K562 (cell line): ENCODE results near the gene TIMM23. TPM values are rescaled to one million over a fixed set of nuclear protein-coding genes. Genes with fewer than 3 reads are reported as not detected.

ENCODE experiments used
- ATAC-seq: fragments of 200-7000 bp; cut with Tn5 transposase; 3 replicates; pipeline ENCODE4 v1.9.1; 2020; ENCODE audit warnings: moderate library complexity
- BruUV-seq: library from RNA; stranded (reverse); fragments of 400-500 nt; replicated peaks from 2 replicates; lab custom pipeline; 2021; lab: Mats Ljungman, UMichigan
- CTCF ChIA-PET: fragments of 300-600 bp; formaldehyde crosslinking; extraction: SDS; loops from one replicate; lab custom pipeline; 2021; ENCODE audit warnings: low intra/inter-chr PET ratio; lab: Yijun Ruan, JAX
- POLR2A ChIA-PET: fragments of 300-600, 350-650 bp; sonication (Branson Sonifier 250); formaldehyde crosslinking; extraction: SDS; loops from one replicate; lab custom pipeline; 2021; ENCODE audit warnings: antibody characterized with exemption, inconsistent platforms; lab: Yijun Ruan, JAX
- DNase-seq, 4 experiments: peaks; one replicate each; pipeline versions ENCODE4 v3.0.0 to v3.0.0-alpha.2; 2011 to 2018; ENCODE audit warnings: low spot score in 3 of 4, mixed read lengths in 3 of 4; ENCODE audit errors: extremely low read depth in 1 of 4
- FAIRE-seq: peaks from 2 replicates; lab custom pipeline; 2011; peaks lifted over from hg19 to GRCh38; lab: Jason Lieb, UNC
- H2AFZ ChIP-seq: 2 replicates; pipeline ENCODE4 v1.6.0; 2011; ENCODE audit warnings: low read depth, low read length, control low read depth, inconsistent platforms
- H3K27ac ChIP-seq: fragments of 200-600 bp; 3 replicates; pipeline ENCODE4 v1.8.0; 2011; ENCODE audit warnings: low read depth, mild to moderate bottlenecking, control low read depth, inconsistent platforms, low read length, moderate library complexity, mixed read lengths; ENCODE audit errors: extremely low read depth
- H3K27me3 ChIP-seq, 2 experiments: fragments of 300-600 bp in 1 of 2; 2 replicates in 1 of 2; 3 replicates in 1 of 2; pipeline versions ENCODE4 v1.6.0 to v1.8.0; 2011; ENCODE audit warnings: inconsistent platforms in 2 of 2, low read length in 2 of 2, mild to moderate bottlenecking in 1 of 2, mixed read lengths in 1 of 2, moderate library complexity in 1 of 2; ENCODE audit not compliant: control insufficient read depth in 2 of 2, insufficient read depth in 2 of 2
- H3K36me3 ChIP-seq: fragments of 300-600 bp; 3 replicates; pipeline ENCODE4 v1.8.0; 2011; ENCODE audit warnings: mild to moderate bottlenecking, low read length, inconsistent platforms; ENCODE audit not compliant: control insufficient read depth, insufficient read depth
- H3K4me1 ChIP-seq, 2 experiments: fragments of 200-600 bp in 1 of 2; replicated peaks in 1 of 2; 2 replicates in 1 of 2; 3 replicates in 1 of 2; pipeline versions ENCODE4 v1.5.1 to v1.8.0; 2011; ENCODE audit warnings: inconsistent platforms in 2 of 2, low read length in 2 of 2, mild to moderate bottlenecking in 1 of 2, mixed read lengths in 1 of 2, moderate library complexity in 1 of 2; ENCODE audit not compliant: control insufficient read depth in 2 of 2, insufficient read depth in 2 of 2
- H3K4me2 ChIP-seq: 2 replicates; pipeline ENCODE4 v1.6.1; 2011; ENCODE audit warnings: low read length, control low read depth, inconsistent platforms, mixed read lengths; ENCODE audit not compliant: insufficient read depth
- H3K4me3 ChIP-seq: fragments of 200-600 bp; sonication (generic), shearing (Covaris generic); 2 replicates; pipeline ENCODE4 v1.5.1; 2016; ENCODE audit warnings: control low read depth, inconsistent platforms
- H3K79me2 ChIP-seq: fragments of 200-600 bp; 3 replicates; pipeline ENCODE4 v1.8.0; 2011; ENCODE audit warnings: low read length, inconsistent platforms; ENCODE audit not compliant: control insufficient read depth, insufficient read depth
- H3K9ac ChIP-seq, 2 experiments: 2 replicates each; pipeline versions ENCODE4 v1.6.0 to v1.6.1; 2011; ENCODE audit warnings: low read depth in 2 of 2, low read length in 2 of 2, control low read depth in 1 of 2, inconsistent platforms in 1 of 2, mild to moderate bottlenecking in 1 of 2, mixed read lengths in 1 of 2; ENCODE audit not compliant: insufficient read depth in 1 of 2
- H3K9me1 ChIP-seq: one replicate; pipeline ENCODE4 v1.6.0; 2011; ENCODE audit warnings: inconsistent platforms, mild to moderate bottlenecking, low read length, moderate library complexity; ENCODE audit not compliant: control insufficient read depth, insufficient read depth
- H3K9me3 ChIP-seq: replicated peaks from 2 replicates; pipeline ENCODE4 v1.5.1; 2011; ENCODE audit warnings: low read depth, low read length, inconsistent platforms; ENCODE audit not compliant: control insufficient read depth, insufficient read depth
- H4K20me1 ChIP-seq: replicated peaks from 2 replicates; pipeline ENCODE4 v1.6.1; 2011; ENCODE audit warnings: low read length, inconsistent platforms, mixed read lengths; ENCODE audit not compliant: control insufficient read depth, insufficient read depth
- KAT7 ChIP-seq: sonication (generic); formaldehyde crosslinking; IDR thresholded peaks from 2 replicates; pipeline ENCODE4 v1.8.0; 2022; ENCODE audit warnings: missing genetic modification reagents, mild to moderate bottlenecking, borderline replicate concordance
- ZNF589 ChIP-seq: fragments of 200-800 bp; sonication (Bioruptor generic); IDR thresholded peaks from 2 replicates; pipeline ENCODE4 v1.6.1; 2016; ENCODE audit warnings: low read depth, missing genetic modification characterization, missing compliant biosample characterization
- WGBS: fragments of 100-300 bp; shearing (Covaris generic); methylation state at CpG from one replicate; pipeline ENCODE4 v1.1.6; 2016; ENCODE audit warnings: low coverage, mixed read lengths; ENCODE audit not compliant: insufficient coverage; ENCODE audit errors: missing lambda C conversion rate; 5-methylcytosine and 5-hydroxymethylcytosine counted together
- in situ Hi-C: fragments of 300-500 bp; cut with MboI; formaldehyde crosslinking; loops from 4 replicates; pipeline ENCODE4 v1.15.0; 2018; ENCODE audit warnings: inconsistent platforms, mixed read lengths
- intact Hi-C: fragments of 100-400 bp; cut with micrococcal nuclease; formaldehyde crosslinking; loops from 2 replicates; pipeline ENCODE4 v1.14.2; 2022
- polyA plus RNA-seq, 8 experiments: library from polyadenylated mRNA; depleted of rRNA in 4 of 8; stranded (reverse) in 5 of 8; unstranded in 3 of 8; fragments of >200 nt; fragmentation: Nextera tagmentation in 2 of 8; fragmentation: Illumina TruSeq in 1 of 8; extraction: Ambion mirVana in 2 of 8; extraction: Trizol in 1 of 8; gene quantifications; 2 replicates each; pipeline versions ENCODE4 v1.2.1 to v1.2.3, GENCODE V29; 2011 to 2014; ENCODE audit warnings: inconsistent platforms in 1 of 8, missing spikeins in 1 of 8
- total RNA-seq, 7 experiments: library from RNA; depleted of rRNA in 6 of 7; stranded (reverse); fragments of >200 nt in 6 of 7; fragmentation: Illumina TruSeq in 2 of 7; extraction: Trizol in 2 of 7; gene quantifications; 2 replicates each; pipeline versions ENCODE4 v1.2.1 to v1.2.3, GENCODE V29; 2011 to 2021; ENCODE audit warnings: low replicate concordance in 1 of 7

The TIMM23 gene
- total and polyA plus RNA-seq, 9 of the 15 experiments (the other 6 are each of a cell fraction or from before 2014, with no cell fraction given): 148 to 280 (median 183) TPM

GRCh38 chr10:46029461-46030030, 57.3 kb downstream of the TIMM23 start:
- ChIA-PET CTCF (no interaction called here), POLR2A (interaction anchor here (0.6 to 3.0 kb wide), 12 partner anchors 10 to 56 kb away, joined by 3 to 14 read pairs (median 4); partner anchors contain the start of gene MSMB)
- Histone ChIP-seq H2AFZ (peak overlapping the region; percentile 93; the same call in 1 of the 2 replicates), H3K27ac (peak overlapping the region; percentile 92), H3K4me1 (peaks cover 26 to 67% of the 10 kb centered on the region in 2 experiments), H3K9ac (peak overlapping the region; percentile 94 to 99), H4K20me1 (peaks cover 5% of the 10 kb centered on the region; the same call in 1 of the 2 replicates), H3K4me3 (peak overlapping the region; percentile 85), H3K36me3 (peaks cover 36% of the 10 kb centered on the region), H3K4me2 (peak overlapping the region; percentile 92), H3K9me3 (no peaks in the 10 kb centered on the region), H3K79me2 (peaks cover 59% of the 10 kb centered on the region), H3K9me1 (peaks cover 3% of the 10 kb centered on the region), H3K27me3 (no peaks in the 10 kb centered on the region)
- in situ Hi-C loops: loop anchor here (5.0 kb wide), 1 partner anchor 567 kb away; no protein-coding TSS in a partner anchor
- 2% methylated on average over 6 of the region's 6 CpGs for WGBS
- DNase-seq: no peak
- TSS peak; percentile 58 for BruUV-seq
- intact Hi-C loops: loop anchor here (5.0 kb wide), 2 partner anchors 198 to 562 kb away; no protein-coding TSS in a partner anchor
- ATAC-seq: no peak
- 0 out of 2 replicates have a peak, but pooled peaks have one; percentile 8 for TF ChIP-seq KAT7
- TF ChIP-seq ZNF589 (CRISPR knock-in tag): no peak
- FAIRE-seq: no peak
